Smooth muscle cell of the brain vasculature (primary cell): ENCODE measurements around the gene HNRNPA1.
"Not testable (repeated sequence)": the region's sequence is repeated elsewhere in the genome, so short reads cannot be mapped to it uniquely, and the experiment has no call there.

ENCODE experiments used
- DNase-seq: peaks from one replicate; pipeline ENCODE4 v3.0.0-alpha.2; 2012; ENCODE audit warnings: low read depth, low spot score

Gene HNRNPA1

GRCh38 chr12:54273981-54274380 lies 6.5 kb upstream of the HNRNPA1 start:
- DNase-seq, result no peak

GRCh38 chr12:54276368-54276767 lies 4.2 kb upstream of the HNRNPA1 start:
- DNase-seq, result no peak

- no peak for DNase-seq
Measured at GRCh38 chr12:54277823-54278276, 2.7 kb upstream of the HNRNPA1 start.

GRCh38 chr12:54279227-54279631 lies 1.3 kb upstream of the HNRNPA1 start:
- DNase-seq, result no peak

- peak; percentile 99 for DNase-seq
Measured at GRCh38 chr12:54279632-54280467, 676 bp upstream of the HNRNPA1 start, which contains the start of gene CBX5. CBX5 (minus strand) TSS chr12:54280122; CDS start chr12:54257650, 22,472 bp downstream.

- DNase-seq, result not testable (repeated sequence)
Measured at GRCh38 chr12:54281261-54281638, 724 bp downstream of the HNRNPA1 start.

GRCh38 chr12:54281694-54282093 lies 1.2 kb downstream of the HNRNPA1 start:
- not testable (repeated sequence) for DNase-seq

GRCh38 chr12:54282949-54283593 lies 2.5 kb downstream of the HNRNPA1 start:
- no peak for DNase-seq

- DNase-seq, result not testable (repeated sequence)
Measured at GRCh38 chr12:54284070-54284780, 3.7 kb downstream of the HNRNPA1 start.

- no peak for DNase-seq
Measured at GRCh38 chr12:54285150-54286041, 4.9 kb downstream of the HNRNPA1 start.

GRCh38 chr12:54286042-54287030 lies 5.8 kb downstream of the HNRNPA1 start:
- no peak for DNase-seq

- DNase-seq, result no peak
Measured at GRCh38 chr12:54287261-54288157, 7.0 kb downstream of the HNRNPA1 start.

GRCh38 chr12:54292083-54292930 lies 11.8 kb downstream of the HNRNPA1 start:
- DNase-seq, result no peak

- no peak for DNase-seq
Measured at GRCh38 chr12:54292931-54293241, 12.4 kb downstream of the HNRNPA1 start.

GRCh38 chr12:54294152-54294952 lies 13.8 kb downstream of the HNRNPA1 start:
- DNase-seq, result no peak

- DNase-seq, result no peak
Measured at GRCh38 chr12:54294953-54295566, 14.5 kb downstream of the HNRNPA1 start.
